Stimulated activated CD8-positive, alpha-beta memory T cell treated with anti-CD3 and anti-CD28 coated beads, Interleukin-12 subunit alpha, Interleukin-12 subunit beta, amount 100 ng/mL, for 1 hour (primary cell): Measurements from ENCODE around the gene HAAO.

Experiments
- DNase-seq: peaks from one replicate; pipeline ENCODE4 v3.0.0-alpha.2; 2020; ENCODE audit warnings: low read depth

Gene HAAO

GRCh38 chr2:42767899-42768705, 24.3 kb downstream of the HAAO start:
- DNase-seq: no peak

- no peak for DNase-seq
Measured at GRCh38 chr2:42767080-42767898, 25.1 kb downstream of the HAAO start.

DNA sequence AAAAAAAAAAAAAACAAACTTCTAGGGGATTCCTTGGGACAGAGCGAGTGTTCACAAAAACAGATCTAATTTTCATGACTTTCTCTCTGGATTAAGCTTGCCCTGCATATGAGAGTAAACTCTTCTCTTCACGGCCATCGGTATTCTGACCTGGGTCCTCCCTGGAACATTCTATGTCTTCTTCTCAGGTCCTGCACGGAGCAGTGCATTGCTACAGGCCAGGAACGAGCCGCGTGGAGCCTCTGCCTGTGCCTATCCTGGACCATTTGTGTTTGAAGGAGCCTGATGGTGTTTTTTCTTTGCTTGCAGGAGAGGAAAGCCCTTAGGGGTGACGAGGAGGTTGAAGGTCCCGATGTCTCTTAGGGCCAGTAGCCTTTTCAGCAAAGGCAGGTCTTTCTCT, 26.7 kb downstream of the HAAO start:
- no peak for DNase-seq

DNA sequence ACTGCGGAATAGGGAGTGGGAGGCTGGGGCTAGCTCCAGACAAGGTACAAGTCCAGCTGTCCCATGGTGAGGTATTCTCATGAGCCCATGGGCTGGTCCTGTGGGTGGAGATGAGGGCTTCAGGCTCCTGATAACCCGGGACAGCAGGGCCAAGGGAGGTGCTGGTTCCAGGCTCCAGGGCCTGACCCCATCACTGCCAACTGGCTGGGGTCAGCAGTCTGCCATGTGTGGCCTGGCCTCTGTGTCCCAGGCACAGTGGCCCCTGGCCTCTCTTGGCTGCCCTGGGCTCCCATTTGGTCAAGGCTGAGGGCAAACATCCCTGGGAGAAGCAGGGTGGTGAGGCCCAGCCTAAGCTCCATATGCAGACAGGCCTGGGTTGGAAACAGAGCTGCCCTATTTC, 27.5 kb downstream of the HAAO start:
- DNase-seq: no peak

- DNase-seq: no peak
Measured at GRCh38 chr2:42764096-42764495, 28.3 kb downstream of the HAAO start, which contains the start of gene OXER1. TSS of gene OXER1 (minus strand) at chr2:42764135. CDS start at chr2:42764062, 73 bp downstream.

- no peak for DNase-seq
Measured at GRCh38 chr2:42762823-42763804, 29.3 kb downstream of the HAAO start.

DNA sequence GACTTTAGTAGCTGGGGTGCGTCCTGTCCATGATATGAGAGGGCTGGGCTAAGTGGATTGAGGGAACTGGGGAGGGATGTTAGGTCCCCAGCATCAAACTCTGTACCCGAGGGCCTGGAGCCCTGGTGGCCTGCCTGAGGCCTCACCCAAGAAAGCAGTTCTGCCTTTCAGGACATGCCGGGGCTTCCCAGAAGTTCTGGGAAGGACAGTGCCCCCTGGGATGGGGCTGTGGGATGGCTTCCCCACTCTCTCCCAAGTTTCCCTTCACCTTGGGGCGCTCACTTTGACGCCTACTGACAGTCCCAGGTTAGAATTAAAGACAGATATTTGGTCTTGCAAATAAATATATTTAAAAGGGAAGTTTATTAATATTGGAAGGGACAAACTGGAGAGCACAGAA, 30.2 kb downstream of the HAAO start:
- no peak for DNase-seq

DNA sequence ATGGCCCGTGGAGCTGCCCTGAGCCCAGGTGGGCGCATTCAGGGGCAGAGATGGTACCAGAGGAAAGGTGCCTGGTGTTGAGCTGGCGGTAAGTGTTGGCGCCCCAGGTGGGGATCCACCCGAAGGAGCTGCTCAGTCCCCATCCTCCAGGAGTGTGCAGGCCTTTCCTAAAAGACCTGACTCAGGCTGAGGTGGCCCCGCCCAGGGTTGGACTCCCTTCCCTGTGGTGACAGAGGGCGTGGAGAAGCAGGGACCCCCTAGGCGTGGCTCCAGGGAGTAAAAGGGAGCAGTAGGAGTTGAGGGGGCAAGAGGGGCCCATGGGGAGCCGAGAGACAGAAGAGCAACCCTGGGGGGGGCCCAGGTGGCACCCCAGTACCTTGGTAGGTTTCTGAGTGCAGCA, 30.8 kb downstream of the HAAO start:
- no peak for DNase-seq

DNA sequence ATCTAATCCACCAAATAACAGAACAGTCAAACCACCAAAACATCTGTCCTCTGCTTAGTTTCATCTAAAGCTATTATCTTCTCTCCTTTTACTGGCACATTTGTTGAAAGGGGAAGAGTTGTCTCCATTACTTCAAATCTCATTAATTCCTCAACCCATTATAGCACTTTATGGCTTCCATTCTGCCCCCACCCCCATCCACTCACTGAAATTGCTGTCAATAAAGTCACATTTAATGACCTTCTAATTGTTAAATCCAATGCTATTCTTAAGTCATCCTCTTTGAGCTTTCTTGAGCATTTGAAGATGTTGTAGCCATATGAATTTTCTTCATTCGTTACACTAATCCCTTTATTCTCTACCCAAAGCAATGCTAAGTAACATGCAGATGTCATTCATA, 33.6 kb downstream of the HAAO start:
- no peak for DNase-seq

DNA sequence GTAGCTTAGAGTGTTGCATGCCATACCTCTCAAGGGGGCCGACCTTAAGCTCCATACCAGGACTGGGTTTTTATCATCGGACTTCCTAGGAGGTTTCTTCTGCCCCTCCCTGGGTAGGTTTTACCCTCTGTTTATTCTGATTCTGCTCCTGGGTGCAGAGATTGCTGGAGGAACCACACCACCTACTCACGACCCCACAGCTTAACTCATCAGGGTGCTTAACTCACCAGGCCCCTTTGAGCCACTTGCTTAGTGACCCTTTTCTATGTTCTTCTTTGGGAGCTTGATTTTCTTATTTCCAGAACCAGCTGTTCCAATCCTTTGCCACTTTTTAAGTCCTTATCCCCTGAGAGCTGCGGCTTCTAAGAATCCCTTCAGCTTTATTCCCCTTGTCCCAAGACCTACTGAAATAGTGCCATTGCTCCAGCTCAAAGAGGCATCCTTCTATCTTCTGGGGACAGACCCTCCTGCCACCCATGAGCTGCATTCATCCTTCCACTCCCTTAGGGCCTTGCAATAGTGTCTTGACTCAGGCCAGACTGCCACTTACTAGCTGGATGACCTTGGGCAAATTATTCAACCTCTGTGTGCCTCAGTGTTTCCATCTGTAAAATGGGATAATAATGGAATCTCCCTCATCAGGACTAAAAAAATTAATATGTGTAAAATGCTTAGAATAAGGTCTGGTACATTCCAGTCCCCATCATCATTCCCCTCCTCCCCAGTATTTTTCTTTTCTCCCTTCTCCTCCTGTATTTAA, 34.2 kb downstream of the HAAO start:
- no peak for DNase-seq

DNA sequence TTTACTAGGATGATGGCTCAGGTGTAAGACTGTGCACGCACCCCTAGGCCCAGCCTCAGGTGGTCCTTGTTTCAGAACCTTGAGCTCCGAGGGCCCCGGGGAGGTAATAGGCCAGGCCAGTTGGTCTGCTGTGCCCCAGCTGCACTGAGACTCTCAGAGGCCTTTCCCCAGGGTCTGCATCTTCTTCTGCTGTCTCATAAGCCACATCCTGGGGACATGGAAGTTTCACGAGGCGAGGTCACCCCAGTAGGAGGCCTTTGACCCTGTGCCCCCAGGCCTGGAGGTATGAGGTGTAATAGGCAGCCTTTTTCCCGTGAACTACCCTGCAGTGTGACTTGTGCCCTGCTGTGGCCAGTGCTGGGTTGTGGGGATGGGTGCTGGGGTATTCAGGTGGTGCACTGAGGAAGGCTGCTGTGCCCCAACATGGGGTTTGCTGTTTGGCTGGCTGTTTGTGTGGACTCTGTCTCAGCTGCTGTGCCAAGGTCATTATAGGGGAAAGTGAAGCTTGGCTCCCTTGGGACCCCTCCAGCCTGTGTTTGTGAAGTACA, 35.3 kb downstream of the HAAO start:
- no peak for DNase-seq

GRCh38 chr2:42756150-42756775, 36.1 kb downstream of the HAAO start:
- DNase-seq: no peak

GRCh38 chr2:42755191-42755880, 37.0 kb downstream of the HAAO start:
- no peak for DNase-seq

DNA sequence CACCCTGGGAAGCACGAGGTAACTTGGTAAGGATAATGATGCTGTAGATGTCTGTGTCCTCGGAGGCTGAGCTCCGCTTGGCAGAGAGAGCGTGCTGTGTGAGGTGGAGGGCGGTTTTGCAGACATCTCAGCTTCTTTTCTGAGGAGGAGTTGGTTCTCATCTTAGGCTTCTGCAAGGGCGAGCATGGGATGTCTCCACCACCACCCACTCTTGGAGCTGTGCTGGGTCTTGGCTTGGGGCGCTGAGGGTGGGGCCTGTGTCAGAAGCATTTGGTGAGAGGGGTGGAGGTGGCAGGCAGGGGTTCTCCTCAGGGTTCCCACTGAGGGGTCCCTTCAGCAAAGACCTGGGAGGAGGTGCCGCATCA, 37.6 kb downstream of the HAAO start:
- no peak for DNase-seq

DNA sequence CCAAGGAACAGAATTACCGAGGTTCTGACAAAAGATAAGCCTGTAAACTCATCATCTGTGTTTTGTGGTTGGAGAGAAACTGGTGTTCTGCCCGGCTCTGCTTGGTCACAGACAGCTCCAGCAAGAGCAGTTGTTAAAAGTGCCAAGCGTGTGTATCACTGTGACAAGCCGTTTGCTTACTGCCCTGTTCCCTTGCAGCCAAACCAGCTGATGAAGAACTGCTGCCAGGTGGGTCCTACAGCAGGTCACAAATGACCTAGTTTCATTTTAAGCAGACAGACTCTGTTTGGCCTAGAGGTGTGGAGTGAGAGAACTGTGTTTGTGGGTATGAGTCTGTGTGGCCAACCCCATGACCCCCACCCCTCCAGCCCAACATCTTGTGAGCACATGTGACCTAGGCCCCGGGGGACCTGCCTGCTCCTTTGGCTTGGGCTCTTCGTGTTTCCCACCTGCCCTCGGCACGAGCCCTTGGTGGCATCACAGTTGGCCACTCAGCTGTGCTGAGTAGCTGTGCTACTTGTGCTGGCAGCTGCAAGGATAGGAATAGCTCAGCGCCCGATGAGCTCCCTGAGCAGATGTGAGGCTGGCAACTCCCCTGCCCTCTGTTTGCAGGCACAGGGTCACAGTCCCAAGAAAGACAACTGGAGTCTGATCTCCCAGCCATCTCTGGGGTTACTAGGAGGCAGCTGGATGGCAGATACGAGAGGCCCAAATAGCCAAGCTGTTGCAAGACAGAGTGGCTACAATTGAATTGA, 38.2 kb downstream of the HAAO start:
- DNase-seq: no peak

DNA sequence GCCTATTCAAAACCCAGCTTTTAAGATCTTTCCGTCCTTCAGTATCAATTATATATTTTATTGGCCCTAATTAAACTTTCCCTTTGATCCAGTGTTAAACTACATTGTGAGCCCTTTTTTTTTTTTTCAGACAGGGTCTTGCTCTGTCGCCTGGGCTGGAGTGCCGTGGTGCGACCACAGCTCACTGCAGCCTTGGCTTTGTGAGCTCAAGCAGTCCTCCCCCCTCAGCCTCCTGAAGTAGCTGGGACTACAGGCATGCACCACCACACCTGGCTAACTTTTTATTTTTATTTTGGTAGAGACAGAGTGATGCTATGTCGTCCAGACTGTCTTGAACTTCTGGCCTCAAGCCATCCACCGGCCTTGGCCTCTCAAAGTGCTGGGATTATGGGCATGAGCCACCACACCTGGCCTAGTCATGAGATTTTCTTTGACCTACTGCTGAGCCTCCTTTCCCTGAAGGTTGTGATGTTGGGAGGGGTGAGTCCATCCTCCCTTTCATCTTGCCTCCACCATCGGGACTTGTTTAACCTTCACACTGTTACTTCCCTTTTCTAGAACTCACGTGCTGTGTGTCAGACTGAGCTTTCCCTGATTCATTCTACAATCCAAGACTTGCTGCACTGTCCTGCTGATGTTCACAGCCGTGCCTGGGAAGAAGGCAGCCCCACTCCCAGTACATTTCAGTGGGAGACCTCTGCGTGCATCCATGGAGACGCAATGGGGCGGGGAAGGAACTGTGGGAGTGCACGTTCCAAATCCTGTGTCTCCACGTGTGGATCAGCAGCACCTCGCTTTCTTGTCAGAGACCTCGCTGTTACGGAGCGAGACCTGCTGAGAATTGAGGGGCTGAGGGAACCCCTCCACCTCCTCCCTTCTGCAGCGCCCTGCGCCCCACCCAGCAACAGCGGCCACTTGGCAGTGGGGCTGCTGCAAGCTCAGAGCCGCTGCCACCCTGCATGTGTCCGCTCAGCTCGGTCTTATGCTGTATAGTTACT, 39.3 kb downstream of the HAAO start:
- DNase-seq: no peak

GRCh38 chr2:42752314-42752713, 40.1 kb downstream of the HAAO start:
- DNase-seq: no peak

- no peak for DNase-seq
Measured at GRCh38 chr2:42748840-42749239, 43.5 kb downstream of the HAAO start.
